GM12864 (cell line): ENCODE measurements around the gene ZNF10.

Experiments
- DNase-seq: peaks from one replicate; pipeline ENCODE4 v3.0.0-alpha.2; 2011; ENCODE audit warnings: low read depth
- H3K4me3 ChIP-seq: 2 replicates; pipeline ENCODE4 v1.5.1; 2011; ENCODE audit warnings: mild to moderate bottlenecking, low read depth, low read length, control low read depth
- TF ChIP-seq, protein P1 (sequence below): IDR thresholded peaks from 2 replicates; pipeline ENCODE4 v1.5.1; 2011; ENCODE audit warnings: low read depth, mild to moderate bottlenecking, moderate library complexity, low read length, control low read depth, inconsistent platforms; ENCODE audit errors: missing control alignments

ZNF10 gene

GRCh38 chr12:133190176-133190575 is 59.7 kb downstream of the ZNF10 start:
- no peak overlapping the region for H3K4me3 ChIP-seq
- TF ChIP-seq, protein P1, sequence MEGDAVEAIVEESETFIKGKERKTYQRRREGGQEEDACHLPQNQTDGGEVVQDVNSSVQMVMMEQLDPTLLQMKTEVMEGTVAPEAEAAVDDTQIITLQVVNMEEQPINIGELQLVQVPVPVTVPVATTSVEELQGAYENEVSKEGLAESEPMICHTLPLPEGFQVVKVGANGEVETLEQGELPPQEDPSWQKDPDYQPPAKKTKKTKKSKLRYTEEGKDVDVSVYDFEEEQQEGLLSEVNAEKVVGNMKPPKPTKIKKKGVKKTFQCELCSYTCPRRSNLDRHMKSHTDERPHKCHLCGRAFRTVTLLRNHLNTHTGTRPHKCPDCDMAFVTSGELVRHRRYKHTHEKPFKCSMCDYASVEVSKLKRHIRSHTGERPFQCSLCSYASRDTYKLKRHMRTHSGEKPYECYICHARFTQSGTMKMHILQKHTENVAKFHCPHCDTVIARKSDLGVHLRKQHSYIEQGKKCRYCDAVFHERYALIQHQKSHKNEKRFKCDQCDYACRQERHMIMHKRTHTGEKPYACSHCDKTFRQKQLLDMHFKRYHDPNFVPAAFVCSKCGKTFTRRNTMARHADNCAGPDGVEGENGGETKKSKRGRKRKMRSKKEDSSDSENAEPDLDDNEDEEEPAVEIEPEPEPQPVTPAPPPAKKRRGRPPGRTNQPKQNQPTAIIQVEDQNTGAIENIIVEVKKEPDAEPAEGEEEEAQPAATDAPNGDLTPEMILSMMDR: no peak
- DNase-seq: no peak

DNA sequence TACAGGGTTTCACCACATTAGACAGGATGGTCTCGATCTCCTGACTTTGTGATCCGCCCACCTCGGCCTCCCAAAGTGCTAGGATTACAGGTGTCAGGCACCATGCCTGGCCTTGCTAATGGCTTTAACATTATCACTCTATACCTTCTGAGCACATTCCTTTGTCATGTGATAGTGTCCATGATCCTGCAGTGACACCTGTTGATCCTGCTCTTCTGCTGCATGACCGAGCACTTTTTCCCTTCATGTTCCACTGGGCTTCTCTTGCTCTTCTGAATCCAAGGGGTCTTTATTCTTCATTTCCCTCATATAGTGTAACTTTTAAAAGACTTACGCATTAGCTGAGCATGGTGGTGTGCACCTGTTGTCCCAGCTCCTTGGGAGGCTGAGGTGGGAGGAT is 62.4 kb downstream of the ZNF10 start:
- TF ChIP-seq, protein P1: no peak
- no peak overlapping the region for H3K4me3 ChIP-seq
- no peak for DNase-seq

DNA sequence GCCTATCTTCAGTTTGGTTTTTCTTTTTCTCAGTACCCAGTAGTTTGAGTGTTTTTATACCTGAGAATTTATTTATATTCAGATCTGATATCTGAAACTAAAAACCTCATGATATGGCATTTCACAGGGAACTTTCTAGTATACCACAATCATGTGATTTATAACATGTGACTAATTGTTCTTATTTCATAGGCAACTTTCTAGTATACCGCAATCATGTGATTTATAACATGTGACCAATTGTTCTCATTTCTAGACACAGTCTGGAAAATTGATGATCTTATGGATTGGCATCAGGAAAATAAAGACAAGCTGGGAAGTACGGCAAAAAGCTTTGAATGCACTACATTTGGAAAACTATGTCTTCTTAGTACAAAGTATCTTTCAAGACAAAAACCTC is 71.5 kb downstream of the ZNF10 start:
- no peak overlapping the region for H3K4me3 ChIP-seq
- DNase-seq: no peak
- TF ChIP-seq, protein P1: no peak

- TF ChIP-seq, protein P1: no peak
- H3K4me3 ChIP-seq: no peak overlapping the region
- DNase-seq: no peak
These were observed 72.3 kb downstream of the ZNF10 start for GRCh38 chr12:133202493-133203343.

DNA sequence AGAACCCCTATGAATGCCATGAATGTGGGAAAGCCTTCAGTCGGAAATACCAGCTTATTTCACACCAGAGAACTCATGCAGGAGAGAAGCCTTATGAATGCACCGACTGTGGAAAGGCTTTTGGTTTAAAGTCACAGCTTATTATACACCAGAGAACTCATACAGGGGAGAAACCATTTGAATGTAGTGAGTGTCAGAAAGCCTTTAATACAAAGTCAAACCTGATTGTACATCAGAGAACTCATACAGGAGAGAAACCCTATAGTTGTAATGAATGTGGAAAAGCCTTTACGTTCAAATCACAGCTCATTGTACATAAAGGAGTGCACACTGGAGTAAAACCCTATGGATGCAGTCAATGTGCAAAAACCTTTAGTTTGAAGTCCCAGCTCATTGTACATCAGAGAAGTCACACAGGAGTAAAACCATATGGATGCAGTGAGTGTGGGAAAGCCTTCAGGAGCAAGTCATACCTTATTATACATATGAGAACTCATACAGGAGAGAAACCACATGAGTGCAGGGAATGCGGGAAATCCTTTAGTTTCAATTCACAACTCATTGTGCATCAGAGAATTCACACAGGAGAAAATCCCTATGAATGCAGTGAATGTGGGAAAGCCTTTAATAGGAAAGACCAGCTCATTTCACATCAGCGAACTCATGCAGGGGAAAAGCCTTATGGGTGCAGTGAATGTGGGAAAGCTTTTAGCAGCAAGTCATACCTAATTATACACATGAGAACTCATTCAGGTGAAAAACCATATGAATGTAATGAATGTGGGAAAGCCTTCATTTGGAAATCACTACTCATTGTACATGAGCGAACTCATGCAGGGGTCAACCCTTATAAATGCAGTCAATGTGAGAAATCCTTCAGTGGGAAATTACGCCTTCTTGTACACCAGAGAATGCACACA is 73.2 kb downstream of the ZNF10 start:
- TF ChIP-seq, protein P1: no peak
- no peak for DNase-seq
- H3K4me3 ChIP-seq: no peak overlapping the region

DNA sequence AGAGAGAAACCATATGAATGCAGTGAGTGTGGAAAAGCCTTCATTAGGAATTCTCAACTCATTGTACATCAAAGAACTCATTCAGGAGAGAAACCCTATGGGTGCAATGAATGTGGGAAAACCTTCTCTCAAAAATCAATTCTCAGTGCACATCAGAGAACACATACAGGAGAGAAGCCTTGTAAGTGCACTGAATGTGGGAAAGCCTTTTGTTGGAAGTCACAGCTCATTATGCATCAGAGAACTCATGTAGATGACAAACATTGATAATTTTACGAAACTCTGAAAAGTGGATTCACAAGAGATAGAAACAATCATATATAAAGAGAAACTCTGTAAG is 73.8 kb downstream of the ZNF10 start:
- H3K4me3 ChIP-seq: no peak overlapping the region
- DNase-seq: no peak
- TF ChIP-seq, protein P1: no peak
